Amygdala (tissue), 56 donors: Measurements from ENCODE around the gene ARID3A.

Source experiments
- DNase-seq, 56 donors: peaks; one replicate each; lab custom pipeline; 2025; lab: John Stamatoyannopoulos, UW

Gene ARID3A

GRCh38 chr19:928471-929202, 2.8 kb downstream of the ARID3A start:
- DNase-seq = no peak

- DNase-seq = no peak
Measured at GRCh38 chr19:929203-929890, 3.5 kb downstream of the ARID3A start.

DNA sequence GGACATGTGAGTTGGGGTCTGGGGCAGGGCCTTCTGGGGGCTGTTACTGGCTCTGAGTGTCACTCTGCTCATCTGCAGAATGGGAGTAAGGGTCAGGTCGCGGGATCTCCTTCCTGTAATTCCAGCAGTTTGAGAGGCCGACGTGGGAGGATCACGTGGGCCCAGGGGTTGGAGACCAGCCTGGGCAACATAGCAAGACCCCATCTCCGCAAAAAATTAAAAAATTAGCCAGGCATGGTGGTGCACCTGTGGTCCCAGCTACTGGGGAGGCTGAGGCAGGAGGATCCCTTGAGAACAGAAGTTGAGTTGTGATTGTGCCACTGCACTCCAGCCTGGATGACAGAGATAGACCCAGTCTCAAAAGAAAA, 4.0 kb downstream of the ARID3A start:
- DNase-seq = no peak

- no peak for DNase-seq
Measured at GRCh38 chr19:931860-932647, 6.2 kb downstream of the ARID3A start.

- DNase-seq = peak in 5 of 56 donors; percentile 16 to 40 (median 23)
Measured at GRCh38 chr19:932648-933552, 7.1 kb downstream of the ARID3A start.

- no peak for DNase-seq
Measured at GRCh38 chr19:933553-933882, 7.7 kb downstream of the ARID3A start.

DNA sequence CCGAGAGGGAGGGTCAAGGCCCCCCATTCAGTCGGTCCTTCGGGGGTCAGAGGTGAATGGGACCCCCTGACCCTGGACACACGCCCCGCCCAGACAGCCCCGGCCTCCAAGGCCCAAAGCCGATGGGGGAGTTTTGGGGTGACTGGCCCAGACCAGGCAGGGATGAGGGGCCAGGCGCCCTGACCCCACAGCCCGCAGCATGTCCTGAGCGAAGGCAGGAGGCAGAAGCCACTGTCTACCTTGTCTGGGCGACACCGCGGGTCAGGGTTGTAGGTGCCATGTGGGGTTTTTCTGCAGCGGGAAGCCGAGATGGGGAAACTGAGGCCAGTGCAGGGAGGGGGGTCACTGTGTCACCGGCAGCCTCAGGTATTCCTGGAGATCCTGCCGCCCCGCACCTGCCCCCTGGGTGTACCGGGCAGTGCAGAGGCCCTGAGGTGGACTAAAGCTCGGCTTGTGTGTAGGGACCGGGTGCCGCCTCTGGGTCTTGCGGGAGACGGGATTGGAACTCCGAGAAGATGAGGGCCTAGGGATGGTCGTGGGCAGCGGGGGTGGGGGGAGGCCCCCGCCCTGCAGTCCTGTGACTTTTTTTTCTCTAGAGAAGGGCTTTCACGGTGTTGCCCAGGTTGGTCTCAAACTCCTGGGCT, 8.5 kb downstream of the ARID3A start:
- no peak for DNase-seq

DNA sequence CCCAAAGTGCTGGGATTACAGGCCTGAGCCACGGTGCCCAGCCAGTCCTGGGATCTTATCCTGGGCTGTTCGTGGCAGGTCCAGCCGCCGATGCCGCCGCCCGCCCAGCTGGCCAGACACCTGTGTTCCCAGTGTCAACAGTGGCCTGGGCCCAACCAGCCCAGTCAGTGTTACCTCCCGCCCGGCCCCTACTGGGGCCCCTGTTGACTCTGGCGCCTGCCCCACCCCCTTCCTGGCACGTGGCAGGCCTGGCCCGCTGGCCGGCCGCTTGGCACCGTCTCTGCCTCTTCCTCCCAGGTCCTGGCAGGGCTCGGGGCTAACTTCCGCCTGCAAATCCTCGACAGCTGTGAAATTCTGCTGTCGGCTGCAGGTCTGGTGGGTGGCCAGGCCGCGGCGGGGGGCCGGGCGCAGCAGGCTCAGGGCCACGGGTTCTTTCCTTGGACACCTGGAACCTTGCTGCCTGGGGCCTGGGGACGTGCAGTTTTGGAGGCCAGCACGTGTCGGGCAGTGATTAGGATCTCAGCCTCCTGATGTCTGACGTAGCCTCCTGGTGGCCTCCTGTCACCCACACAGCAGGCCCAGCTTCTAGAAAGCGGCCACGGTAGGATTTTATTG, 9.1 kb downstream of the ARID3A start:
- DNase-seq = peak in 50 of 56 donors; percentile 12 to 83 (median 58)

DNA sequence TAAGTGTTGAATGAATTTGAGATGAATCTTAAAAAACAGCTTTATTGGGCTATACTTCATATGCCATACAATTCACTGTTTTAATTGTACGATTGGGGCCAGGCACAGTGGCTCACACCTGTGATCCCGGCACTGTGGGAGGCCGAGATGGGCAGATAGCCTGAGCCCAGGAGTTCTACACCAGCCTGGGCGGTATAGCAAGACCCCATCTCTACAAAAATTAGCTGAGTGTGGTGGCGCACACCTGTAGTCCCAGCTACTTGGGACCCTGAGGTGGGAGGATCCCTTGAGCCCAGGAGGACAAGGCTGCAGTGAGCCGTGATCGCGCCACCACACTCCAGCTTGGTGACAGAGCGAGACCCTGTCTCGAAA, 10.3 kb downstream of the ARID3A start:
- no peak for DNase-seq

GRCh38 chr19:937259-937694, 11.4 kb downstream of the ARID3A start:
- no peak for DNase-seq

DNA sequence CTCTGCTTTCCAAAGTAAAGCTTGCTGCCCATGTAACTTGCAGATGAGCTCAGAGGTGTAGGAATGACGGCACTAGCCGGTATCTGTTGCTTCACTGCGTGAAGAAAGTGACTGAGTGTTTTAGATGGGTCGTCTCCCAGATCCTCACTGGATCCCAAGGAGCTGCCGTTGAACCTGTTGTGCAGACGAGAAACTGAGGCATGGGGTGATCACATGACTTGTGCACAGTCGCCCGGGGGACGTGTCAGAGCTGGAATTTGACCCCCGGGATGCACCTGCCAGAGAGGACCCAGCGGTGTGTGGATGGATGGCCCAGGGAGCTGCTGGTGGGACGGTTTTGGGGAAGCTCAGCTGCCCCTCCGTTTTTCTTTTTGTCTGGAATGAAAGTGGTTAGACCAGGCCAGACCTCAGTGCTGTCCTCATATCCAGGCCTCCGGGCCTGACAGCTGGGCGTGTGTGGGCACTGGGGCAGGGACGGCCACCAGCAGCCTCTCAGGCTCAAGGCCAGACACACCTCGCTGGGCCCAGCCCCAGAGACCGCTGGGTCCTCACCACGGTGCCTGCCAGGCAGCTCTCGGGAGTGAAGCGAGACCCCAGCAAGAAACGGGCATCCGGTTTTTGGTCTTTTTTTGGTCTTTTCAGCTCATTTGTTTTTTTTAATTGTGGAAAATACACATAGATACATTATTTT, 12.5 kb downstream of the ARID3A start:
- DNase-seq = no peak

- no peak for DNase-seq
Measured at GRCh38 chr19:939439-939838, 13.6 kb downstream of the ARID3A start.

GRCh38 chr19:939922-940321, 14.1 kb downstream of the ARID3A start:
- no peak for DNase-seq

GRCh38 chr19:940591-941291, 14.9 kb downstream of the ARID3A start:
- DNase-seq = peak in 53 of 56 donors; percentile 13 to 94 (median 64)

- DNase-seq = no peak
Measured at GRCh38 chr19:941292-942132, 15.7 kb downstream of the ARID3A start.

GRCh38 chr19:942133-942645, 16.4 kb downstream of the ARID3A start:
- no peak for DNase-seq

- DNase-seq = no peak
Measured at GRCh38 chr19:943551-944170, 17.8 kb downstream of the ARID3A start.
